ENCODE results near the gene SCAPER.

DNA sequence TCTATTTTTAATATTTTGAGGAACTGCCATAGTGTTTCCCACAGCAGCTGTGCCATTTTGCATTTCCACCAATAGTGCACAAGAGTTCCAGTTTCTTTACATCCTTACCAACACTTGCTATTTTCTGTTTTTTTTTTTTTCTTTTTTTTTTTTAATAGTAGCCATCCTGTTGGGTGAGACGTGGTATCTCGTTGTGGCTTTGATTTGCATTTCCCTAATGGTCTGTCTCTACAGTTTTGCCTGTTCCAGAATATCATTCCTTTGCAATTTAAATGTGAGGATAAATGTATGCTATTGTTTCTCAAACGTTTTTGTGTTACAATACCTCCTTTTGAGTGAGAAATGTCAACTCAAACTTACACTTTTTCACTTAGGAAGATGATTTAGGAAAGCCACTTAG is 48.8 kb upstream of the SCAPER start:
- TF ChIP-seq, protein P1, sequence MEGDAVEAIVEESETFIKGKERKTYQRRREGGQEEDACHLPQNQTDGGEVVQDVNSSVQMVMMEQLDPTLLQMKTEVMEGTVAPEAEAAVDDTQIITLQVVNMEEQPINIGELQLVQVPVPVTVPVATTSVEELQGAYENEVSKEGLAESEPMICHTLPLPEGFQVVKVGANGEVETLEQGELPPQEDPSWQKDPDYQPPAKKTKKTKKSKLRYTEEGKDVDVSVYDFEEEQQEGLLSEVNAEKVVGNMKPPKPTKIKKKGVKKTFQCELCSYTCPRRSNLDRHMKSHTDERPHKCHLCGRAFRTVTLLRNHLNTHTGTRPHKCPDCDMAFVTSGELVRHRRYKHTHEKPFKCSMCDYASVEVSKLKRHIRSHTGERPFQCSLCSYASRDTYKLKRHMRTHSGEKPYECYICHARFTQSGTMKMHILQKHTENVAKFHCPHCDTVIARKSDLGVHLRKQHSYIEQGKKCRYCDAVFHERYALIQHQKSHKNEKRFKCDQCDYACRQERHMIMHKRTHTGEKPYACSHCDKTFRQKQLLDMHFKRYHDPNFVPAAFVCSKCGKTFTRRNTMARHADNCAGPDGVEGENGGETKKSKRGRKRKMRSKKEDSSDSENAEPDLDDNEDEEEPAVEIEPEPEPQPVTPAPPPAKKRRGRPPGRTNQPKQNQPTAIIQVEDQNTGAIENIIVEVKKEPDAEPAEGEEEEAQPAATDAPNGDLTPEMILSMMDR (IDR thresholded peaks at IDR 0.05) = no peak
- TF ChIP-seq POLR2A (IDR thresholded peaks at IDR 0.05) = no peak

All from Peyer's patch (tissue), 4 donors.